ENCODE data around the gene DCUN1D1. TPM values are rescaled to one million over a fixed set of nuclear protein-coding genes. Genes with fewer than 3 reads are reported as not detected.

DCUN1D1 gene
- total RNA-seq (2022; extraction: Qiagen RNA extraction; ENCODE audit: low read depth): 9.6 to 24.2 TPM (median 19.2 TPM) in 5 replicates

DNA sequence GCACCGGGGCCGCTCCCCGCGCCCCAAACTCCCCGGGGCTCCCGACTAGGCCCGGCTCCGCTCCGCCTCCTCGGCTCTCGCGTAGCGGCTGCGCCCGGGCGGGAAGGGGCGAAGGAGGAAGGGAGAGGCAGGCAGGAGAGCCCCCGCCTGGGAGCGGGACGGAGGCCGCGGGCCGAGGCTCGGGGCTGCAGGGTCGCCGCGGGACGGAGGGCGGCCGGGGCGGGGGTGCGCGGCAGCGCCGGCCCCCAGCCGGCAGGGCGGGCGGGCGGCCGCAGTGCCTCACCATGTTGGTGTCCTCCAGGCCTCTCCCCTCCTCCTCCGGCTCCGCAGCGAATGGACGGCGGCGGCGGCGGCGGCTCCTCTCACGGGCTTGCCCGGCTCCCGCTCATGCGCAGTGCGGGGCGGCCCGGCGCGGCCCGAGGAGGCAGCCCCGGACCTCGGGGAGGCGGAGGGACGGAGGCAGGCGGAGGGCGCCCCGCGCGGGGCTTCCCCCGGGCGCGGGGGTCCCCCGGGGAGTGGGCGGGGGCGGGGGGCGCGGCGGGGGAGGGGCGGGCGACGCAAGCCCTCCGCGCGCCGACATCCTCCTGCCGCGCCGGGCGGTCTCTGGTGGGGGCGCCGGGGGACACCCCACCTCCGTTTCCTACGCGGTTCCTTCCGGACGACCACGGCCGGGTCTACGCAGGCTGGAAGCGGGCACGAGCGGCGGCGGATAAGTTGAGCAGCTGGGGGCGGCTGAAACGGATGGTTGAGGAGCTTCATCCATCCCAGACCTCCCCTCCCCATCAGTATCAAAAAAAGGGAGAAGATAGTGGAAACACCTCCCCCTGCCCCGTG lies at the start of gene DCUN1D1:
Gene DCUN1D1, minus strand, starts transcription at position 335 of the 834 bp plus-strand sequence. Its CDS starts 49 bp downstream, at position 286.

Other genes starting within 250 kb of the DCUN1D1 start
- gene ATP11B, start 187.0 kb downstream of the DCUN1D1 start, total RNA-seq (2022; extraction: Qiagen RNA extraction; ENCODE audit: low read depth): 7.1 to 14.3 TPM (median 11.4 TPM) in 5 replicates
- gene MCCC1, start 119.0 kb upstream of the DCUN1D1 start, total RNA-seq (2022; extraction: Qiagen RNA extraction; ENCODE audit: low read depth): 6.7 to 11.5 TPM (median 8.0 TPM) in 5 replicates
- 0.15 to 0.44 TPM (median 0.24 TPM) in 5 replicates for gene LAMP3, start 182.2 kb upstream of the DCUN1D1 start, total RNA-seq (2022; extraction: Qiagen RNA extraction; ENCODE audit: low read depth)

Measured in A549 treated with ZK216348 at 1 μM for 4 hours (cell line).